HepG2 (cell line): ENCODE data around the gene MMS19. TPM values are rescaled to one million over a fixed set of nuclear protein-coding genes. Genes with fewer than 3 reads are reported as not detected.

Source experiments
- ATAC-seq: fragments of 200-7000 bp; cut with Tn5 transposase; 3 replicates; pipeline ENCODE4 v1.9.1; 2020; ENCODE audit warnings: mild to moderate bottlenecking, moderate library complexity
- BruUV-seq: library from RNA; stranded (reverse); fragments of 400-500 nt; replicated peaks from 2 replicates; lab custom pipeline; 2021; lab: Mats Ljungman, UMichigan
- CTCF ChIA-PET: fragments of 300-600 bp; formaldehyde crosslinking; extraction: SDS; loops from one replicate; lab custom pipeline; 2021; ENCODE audit warnings: low total read pairs, inconsistent platforms, low intra/inter-chr PET ratio; lab: Yijun Ruan, JAX
- POLR2A ChIA-PET: fragments of 350-600 bp; sonication (Branson Sonifier 250); formaldehyde crosslinking; loops from one replicate; lab custom pipeline; 2020; ENCODE audit warnings: antibody characterized with exemption, inconsistent platforms; lab: Yijun Ruan, JAX
- DNase-seq: peaks from one replicate; pipeline ENCODE4 v3.0.0-alpha.2; 2015; ENCODE audit warnings: low spot score
- FAIRE-seq: peaks from 3 replicates; lab custom pipeline; 2011; peaks lifted over from hg19 to GRCh38; lab: Jason Lieb, UNC
- H2AFZ ChIP-seq: one replicate; pipeline ENCODE4 v1.6.1; 2011; ENCODE audit warnings: low read length, inconsistent platforms
- H3K27ac ChIP-seq: fragments of 300-600 bp; 3 replicates; pipeline ENCODE4 v1.8.0; 2011; ENCODE audit warnings: mixed run types, mild to moderate bottlenecking, mixed read lengths, low read length, inconsistent platforms; ENCODE audit not compliant: insufficient read depth; ENCODE audit errors: extremely low read length
- H3K27me3 ChIP-seq, 2 experiments: fragments of 200-600 bp in 1 of 2; 2 replicates in 1 of 2; 3 replicates in 1 of 2; pipeline versions ENCODE4 v1.6.0 to v1.8.0; 2011; ENCODE audit warnings: low read length in 2 of 2, mild to moderate bottlenecking in 2 of 2, moderate library complexity in 2 of 2, inconsistent platforms in 1 of 2; ENCODE audit not compliant: insufficient read depth in 2 of 2, control insufficient read depth in 1 of 2
- H3K36me3 ChIP-seq, 2 experiments: fragments of 200-600 bp in 1 of 2; replicated peaks in 1 of 2; 2 replicates in 1 of 2; 3 replicates in 1 of 2; pipeline versions ENCODE4 v1.5.1 to v1.8.0; 2011; ENCODE audit warnings: low read length in 2 of 2, inconsistent platforms in 1 of 2; ENCODE audit not compliant: insufficient read depth in 2 of 2, control insufficient read depth in 1 of 2
- H3K4me1 ChIP-seq: 2 replicates; pipeline ENCODE4 v1.5.1; 2012; ENCODE audit warnings: low read length, inconsistent platforms; ENCODE audit not compliant: insufficient read depth
- H3K4me2 ChIP-seq: 2 replicates; pipeline ENCODE4 v1.6.0; 2011; ENCODE audit warnings: low read depth, low read length, inconsistent platforms
- H3K4me3 ChIP-seq, 3 experiments: fragments of 200-600 bp in 1 of 3; sonication (generic), shearing (Covaris generic) in 1 of 3; replicated peaks in 1 of 3; 2 replicates each; pipeline ENCODE4 v1.5.1; 2011 to 2016; ENCODE audit warnings: low read length in 3 of 3, inconsistent platforms in 2 of 3, low read depth in 2 of 3, mild to moderate bottlenecking in 2 of 3, control low read depth in 1 of 3, mixed read lengths in 1 of 3; ENCODE audit not compliant: insufficient read depth in 1 of 3
- H3K79me2 ChIP-seq: one replicate; pipeline ENCODE4 v1.6.1; 2011; ENCODE audit warnings: low read length, inconsistent platforms; ENCODE audit not compliant: insufficient read depth
- H3K9ac ChIP-seq: 2 replicates; pipeline ENCODE4 v1.6.0; 2011; ENCODE audit warnings: mild to moderate bottlenecking, low read depth, low read length, inconsistent platforms; ENCODE audit not compliant: insufficient read depth
- H3K9me3 ChIP-seq: 2 replicates; pipeline ENCODE4 v1.5.1; 2012; ENCODE audit warnings: mild to moderate bottlenecking, low read length
- H4K20me1 ChIP-seq: 2 replicates; pipeline ENCODE4 v1.6.0; 2011; ENCODE audit warnings: inconsistent platforms, mild to moderate bottlenecking, low read length, moderate library complexity; ENCODE audit not compliant: insufficient read depth
- ERF ChIP-seq: IDR thresholded peaks from 2 replicates; pipeline ENCODE4 v1.6.1; 2018; ENCODE audit warnings: missing biosample characterization, missing genetic modification reagents
- HOXA7 ChIP-seq: sonication (generic); formaldehyde crosslinking; IDR thresholded peaks from 2 replicates; pipeline ENCODE4 v1.8.1; 2022; ENCODE audit warnings: mild to moderate bottlenecking, missing genetic modification reagents, moderate library complexity
- LCORL ChIP-seq, 2 experiments: fragments of 450-650 bp in 1 of 2; sonication (generic) in 1 of 2; formaldehyde crosslinking in 1 of 2; IDR thresholded peaks; 2 replicates each; pipeline versions ENCODE4 v1.5.0 to v1.6.1; 2017 to 2020; ENCODE audit warnings: antibody characterized with exemption in 1 of 2, missing genetic modification reagents in 1 of 2
- PLSCR1 ChIP-seq: sonication (generic); formaldehyde crosslinking; IDR thresholded peaks from 2 replicates; pipeline ENCODE4 v1.5.0; 2020; ENCODE audit warnings: missing genetic modification reagents, mild to moderate bottlenecking, borderline replicate concordance
- TGIF2 ChIP-seq: IDR thresholded peaks from 2 replicates; pipeline ENCODE4 v1.6.1; 2016; ENCODE audit warnings: control low read depth, missing compliant biosample characterization
- ZMAT3 ChIP-seq: sonication (generic); formaldehyde crosslinking; conservative IDR thresholded peaks from 2 replicates; pipeline ENCODE4 v1.7.0; 2021; ENCODE audit warnings: missing genetic modification reagents
- ZNF577 ChIP-seq: sonication (generic); formaldehyde crosslinking; IDR thresholded peaks from 2 replicates; pipeline ENCODE4 v1.4.0; 2020; ENCODE audit warnings: mild to moderate bottlenecking, low read depth, missing genetic modification reagents, borderline replicate concordance
- ZNF775 ChIP-seq: sonication (generic); formaldehyde crosslinking; IDR thresholded peaks from 2 replicates; pipeline ENCODE4 v1.4.0; 2020; ENCODE audit warnings: missing genetic modification reagents, mild to moderate bottlenecking, moderate library complexity, borderline replicate concordance
- WGBS: methylation state at CpG from one replicate; pipeline ENCODE4 v1.1.6; 2017; ENCODE audit warnings: low lambda C conversion rate; 5-methylcytosine and 5-hydroxymethylcytosine counted together
- in situ Hi-C: cut with HindIII; loops from 2 replicates; pipeline ENCODE4 v1.10.0; 2017; ENCODE audit warnings: low pct_unique_long_range_greater_than_20kb; ENCODE audit not compliant: extremely low pct_ligation_motif_present
- intact Hi-C: fragments of 100-400 bp; cut with micrococcal nuclease; formaldehyde crosslinking; loops from one replicate; pipeline ENCODE4 v1.10.0; 2022; ENCODE audit not compliant: unreplicated experiment
- polyA plus RNA-seq, 8 experiments: library from polyadenylated mRNA; depleted of rRNA in 3 of 8; stranded (reverse) in 7 of 8; unstranded in 1 of 8; fragments of >200 nt; fragmentation: Illumina TruSeq in 4 of 8; extraction: Trizol in 4 of 8; gene quantifications; 2 replicates each; pipeline versions ENCODE4 v1.2.1 to v1.2.3, GENCODE V29; 2011 to 2016; ENCODE audit warnings: low read depth in 4 of 8, missing spikeins in 1 of 8, mixed read lengths in 1 of 8; ENCODE audit not compliant: insufficient read depth in 1 of 8
- total RNA-seq, 5 experiments: library from RNA; depleted of rRNA; stranded (reverse); fragments of >200 nt; fragmentation: Illumina TruSeq; extraction: Trizol; gene quantifications; 2 replicates each; pipeline ENCODE4 v1.2.3, GENCODE V29; 2016; ENCODE audit warnings: low read depth in 1 of 5
- TF ChIP-seq, protein P1 (sequence below): sonication (generic); formaldehyde crosslinking; IDR thresholded peaks from 2 replicates; pipeline ENCODE4 v1.4.0; 2020; ENCODE audit warnings: missing genetic modification reagents, mild to moderate bottlenecking, borderline replicate concordance
- TF ChIP-seq, protein P2 (sequence below): sonication (generic); formaldehyde crosslinking; IDR thresholded peaks from 2 replicates; pipeline ENCODE4 v1.5.1; 2020; ENCODE audit warnings: mild to moderate bottlenecking, missing genetic modification reagents
- TF ChIP-seq, protein P3 (sequence below): sonication (generic); formaldehyde crosslinking; conservative IDR thresholded peaks from 2 replicates; pipeline ENCODE4 v1.4.0; 2020; ENCODE audit warnings: missing genetic modification reagents

The MMS19 gene
- total and polyA plus RNA-seq, 2 of the 13 experiments (the other 11 are each of a cell fraction or from before 2014, with no cell fraction given), result 76.4 to 107 TPM

GRCh38 chr10:97481071-97481470 lies 17.2 kb downstream of the MMS19 start:
- DNase-seq (no peak), FAIRE-seq (no peak), ATAC-seq (no peak)
- no peak overlapping the region for H3K27ac ChIP-seq
- peaks cover 19% of the 10 kb centered on the region for H3K79me2 ChIP-seq
- WGBS, result 98% methylated on average over 4 of the region's 4 CpGs
- no peak overlapping the region for H3K4me2 ChIP-seq
- peaks cover 19% of the 10 kb centered on the region for H3K4me1 ChIP-seq
- H3K9ac ChIP-seq, result no peak overlapping the region
- no peaks in the 10 kb centered on the region for H3K9me3 ChIP-seq
- intact Hi-C loops (no loop called here), in situ Hi-C loops (no loop called here)
- CTCF ChIA-PET, result no interaction called here
- H4K20me1 ChIP-seq, result no peaks in the 10 kb centered on the region
- H2AFZ ChIP-seq, result no peak overlapping the region
- no peak for TF ChIP-seq PLSCR1 (CRISPR knock-in tag)
- no peak for TF ChIP-seq TGIF2 (CRISPR knock-in tag)
- TF ChIP-seq, protein P1, sequence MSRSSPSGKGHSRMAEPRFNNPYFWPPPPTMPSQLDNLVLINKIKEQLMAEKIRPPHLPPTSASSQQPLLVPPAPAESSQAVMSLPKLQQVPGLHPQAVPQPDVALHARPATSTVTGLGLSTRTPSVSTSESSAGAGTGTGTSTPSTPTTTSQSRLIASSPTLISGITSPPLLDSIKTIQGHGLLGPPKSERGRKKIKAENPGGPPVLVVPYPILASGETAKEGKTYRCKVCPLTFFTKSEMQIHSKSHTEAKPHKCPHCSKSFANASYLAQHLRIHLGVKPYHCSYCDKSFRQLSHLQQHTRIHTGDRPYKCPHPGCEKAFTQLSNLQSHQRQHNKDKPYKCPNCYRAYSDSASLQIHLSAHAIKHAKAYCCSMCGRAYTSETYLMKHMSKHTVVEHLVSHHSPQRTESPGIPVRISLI, result no peak
- no peak for TF ChIP-seq HOXA7 (CRISPR knock-in tag)
- no peak for TF ChIP-seq ZNF775 (CRISPR knock-in tag)
- no peak for TF ChIP-seq ERF
- TF ChIP-seq LCORL (IDR thresholded peaks at IDR 0.05), result no peak
- no peak for TF ChIP-seq LCORL (CRISPR knock-in tag; IDR thresholded peaks at IDR 0.05)
- TF ChIP-seq, protein P2, sequence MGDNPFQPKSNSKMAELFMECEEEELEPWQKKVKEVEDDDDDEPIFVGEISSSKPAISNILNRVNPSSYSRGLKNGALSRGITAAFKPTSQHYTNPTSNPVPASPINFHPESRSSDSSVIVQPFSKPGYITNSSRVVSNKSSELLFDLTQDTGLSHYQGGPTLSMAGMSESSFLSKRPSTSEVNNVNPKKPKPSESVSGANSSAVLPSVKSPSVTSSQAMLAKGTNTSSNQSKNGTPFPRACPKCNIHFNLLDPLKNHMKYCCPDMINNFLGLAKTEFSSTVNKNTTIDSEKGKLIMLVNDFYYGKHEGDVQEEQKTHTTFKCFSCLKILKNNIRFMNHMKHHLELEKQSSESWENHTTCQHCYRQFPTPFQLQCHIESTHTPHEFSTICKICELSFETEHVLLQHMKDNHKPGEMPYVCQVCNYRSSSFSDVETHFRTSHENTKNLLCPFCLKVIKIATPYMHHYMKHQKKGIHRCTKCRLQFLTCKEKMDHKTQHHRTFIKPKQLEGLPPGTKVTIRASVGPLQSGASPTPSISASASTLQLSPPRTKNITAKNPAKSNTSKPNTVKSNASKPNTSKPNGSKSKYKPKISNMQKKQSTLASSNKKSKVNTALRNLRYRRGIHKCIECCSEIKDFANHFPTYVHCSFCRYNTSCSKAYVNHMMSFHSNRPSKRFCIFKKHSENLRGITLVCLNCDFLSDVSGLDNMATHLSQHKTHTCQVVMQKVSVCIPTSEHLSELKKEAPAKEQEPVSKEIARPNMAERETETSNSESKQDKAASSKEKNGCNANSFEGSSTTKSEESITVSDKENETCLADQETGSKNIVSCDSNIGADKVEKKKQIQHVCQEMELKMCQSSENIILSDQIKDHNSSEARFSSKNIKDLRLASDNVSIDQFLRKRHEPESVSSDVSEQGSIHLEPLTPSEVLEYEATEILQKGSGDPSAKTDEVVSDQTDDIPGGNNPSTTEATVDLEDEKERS, result no peak
- TF ChIP-seq ZNF577, result no peak
- TF ChIP-seq ZMAT3 (CRISPR knock-in tag), result no peak
- TF ChIP-seq, protein P3, sequence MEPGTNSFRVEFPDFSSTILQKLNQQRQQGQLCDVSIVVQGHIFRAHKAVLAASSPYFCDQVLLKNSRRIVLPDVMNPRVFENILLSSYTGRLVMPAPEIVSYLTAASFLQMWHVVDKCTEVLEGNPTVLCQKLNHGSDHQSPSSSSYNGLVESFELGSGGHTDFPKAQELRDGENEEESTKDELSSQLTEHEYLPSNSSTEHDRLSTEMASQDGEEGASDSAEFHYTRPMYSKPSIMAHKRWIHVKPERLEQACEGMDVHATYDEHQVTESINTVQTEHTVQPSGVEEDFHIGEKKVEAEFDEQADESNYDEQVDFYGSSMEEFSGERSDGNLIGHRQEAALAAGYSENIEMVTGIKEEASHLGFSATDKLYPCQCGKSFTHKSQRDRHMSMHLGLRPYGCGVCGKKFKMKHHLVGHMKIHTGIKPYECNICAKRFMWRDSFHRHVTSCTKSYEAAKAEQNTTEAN, result no peak
- no peak overlapping the region for H3K4me3 ChIP-seq
- BruUV-seq, result no TSS peak
- POLR2A ChIA-PET, result no interaction called here
- peaks cover 22 to 71% of the 10 kb centered on the region in 2 experiments for H3K36me3 ChIP-seq
- H3K27me3 ChIP-seq, result no peaks in the 10 kb centered on the region
